Measurements from ENCODE around the gene AHDC1.

AHDC1 gene

DNA sequence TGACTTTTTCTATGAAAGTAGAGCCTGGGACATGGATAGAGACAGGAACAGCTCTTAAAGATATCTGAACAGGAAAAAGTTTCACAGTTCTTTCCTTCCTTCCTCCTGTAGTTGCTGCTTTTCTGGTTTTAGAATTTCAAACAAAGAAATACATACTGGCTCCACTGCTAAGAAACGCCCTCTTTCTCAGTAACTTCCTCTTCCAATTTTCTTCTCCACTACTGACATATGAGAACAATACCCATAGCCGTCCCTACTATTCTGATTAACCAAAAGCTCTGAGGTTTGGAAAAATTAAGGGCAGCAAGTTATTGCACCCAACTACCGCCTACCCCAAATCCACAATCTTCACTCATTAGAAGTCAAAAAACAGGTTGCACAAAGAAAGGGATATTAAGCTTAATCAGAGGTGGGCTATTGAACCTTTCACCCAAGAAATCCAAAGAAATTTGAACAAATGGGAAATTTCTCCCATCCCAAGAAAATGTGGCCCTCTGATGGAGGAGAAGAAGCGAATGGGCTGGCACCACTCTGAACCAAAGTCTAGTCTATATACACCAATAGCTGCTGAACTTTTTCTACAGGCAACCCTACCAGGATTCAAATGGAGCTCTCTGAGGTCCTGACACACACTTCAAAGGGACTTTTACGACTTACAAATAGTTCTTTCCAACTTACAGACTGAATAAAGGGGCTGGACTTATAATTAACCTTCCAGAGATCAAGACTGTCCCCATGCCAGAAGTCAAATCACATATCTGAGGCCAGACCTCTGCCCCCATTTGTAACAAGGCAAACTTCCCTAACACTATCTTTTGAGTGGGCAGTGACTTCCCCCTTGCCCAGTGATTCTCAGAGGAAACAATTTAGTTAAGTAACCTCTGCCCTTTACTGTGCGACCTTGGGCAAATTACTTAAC lies 115.7 kb downstream of the AHDC1 start:
- DNase-seq (ENCODE audit: low spot score): no peak

DNA sequence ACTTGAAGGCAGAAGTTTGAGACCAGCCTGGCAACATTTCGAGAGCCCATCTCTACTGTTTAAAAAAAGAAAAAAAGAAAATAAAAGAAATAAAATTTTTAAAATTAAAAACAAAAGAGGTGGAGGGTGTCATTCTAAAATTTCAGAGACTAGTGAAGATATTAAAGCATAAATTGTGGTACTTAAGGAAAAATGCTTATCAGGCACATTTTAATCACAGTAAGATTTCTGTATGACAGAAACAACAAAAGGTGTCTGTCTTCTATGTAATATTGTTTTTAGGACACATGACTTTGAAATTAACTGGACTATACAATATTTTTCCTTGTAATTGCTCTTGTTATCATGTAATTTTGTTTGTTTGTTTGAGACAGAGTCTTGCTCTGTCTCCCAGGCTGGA lies 118.6 kb downstream of the AHDC1 start:
- DNase-seq (ENCODE audit: low spot score): no peak
